ENCODE results near the gene CHCHD6. TPM values are rescaled to one million over a fixed set of nuclear protein-coding genes. Genes with fewer than 3 reads are reported as not detected.

The CHCHD6 gene
- total and polyA plus RNA-seq, 4 donors, result 2.0 to 5.1 (median 3.9) TPM

DNA sequence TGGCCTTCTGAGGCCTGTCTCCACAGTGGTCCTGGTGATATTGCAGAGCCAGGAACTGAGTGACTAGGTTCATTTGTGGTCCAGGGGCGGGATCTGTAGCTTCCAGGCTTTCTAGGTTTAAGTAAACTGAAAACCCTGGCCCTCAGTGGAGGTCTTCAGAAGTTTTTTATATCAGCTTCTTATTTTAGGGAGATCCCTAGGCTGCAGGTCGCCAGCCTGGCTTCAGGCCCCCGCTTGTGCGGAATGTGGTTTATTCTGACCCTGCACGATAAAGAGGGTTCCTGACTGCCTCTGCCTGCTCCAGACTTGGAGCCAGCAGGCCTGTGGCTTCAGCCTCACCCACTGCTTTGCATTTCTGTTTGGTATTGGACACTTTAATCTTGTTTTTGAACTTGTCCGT lies 145.0 kb downstream of the CHCHD6 start:
- Histone ChIP-seq H3K9me3 (ENCODE audit: control insufficient read depth in 4 of 4, low read length in 3 of 4) (no peaks in the 10 kb centered on the region), H3K36me3 (ENCODE audit: control insufficient read depth in 4 of 4, insufficient read depth in 3 of 4, low read depth in 1 of 4, low read length in 3 of 4) (no peaks in the 10 kb centered on the region), H3K4me1 (ENCODE audit: control insufficient read depth in 4 of 4, insufficient read depth in 4 of 4, low read length in 3 of 4) (no peaks in the 10 kb centered on the region), H3K9ac (ENCODE audit: low read depth in 1 of 2, low read length in 2 of 2) (no peak overlapping the region), H3K4me3 (ENCODE audit: low read depth in 1 of 3, low read length in 3 of 3) (no peak overlapping the region), H3K27ac (ENCODE audit: low read depth in 1 of 2, low read length in 2 of 2) (no peak overlapping the region), H3K27me3 (ENCODE audit: control insufficient read depth in 4 of 4, insufficient read depth in 4 of 4, low read length in 3 of 4) (no peaks in the 10 kb centered on the region)
- 92% methylated on average over 6 of the region's 6 CpGs for WGBS
- TF ChIP-seq, protein P1, sequence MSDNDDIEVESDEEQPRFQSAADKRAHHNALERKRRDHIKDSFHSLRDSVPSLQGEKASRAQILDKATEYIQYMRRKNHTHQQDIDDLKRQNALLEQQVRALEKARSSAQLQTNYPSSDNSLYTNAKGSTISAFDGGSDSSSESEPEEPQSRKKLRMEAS (IDR thresholded peaks at IDR 0.05), result no peak
- TF ChIP-seq HNF4A (conservative IDR thresholded peaks at IDR 0.05), result no peak
- TF ChIP-seq EGR1 (IDR thresholded peaks at IDR 0.05; ENCODE audit: low read depth in 2 of 2), result no peak
- TF ChIP-seq, protein P2, sequence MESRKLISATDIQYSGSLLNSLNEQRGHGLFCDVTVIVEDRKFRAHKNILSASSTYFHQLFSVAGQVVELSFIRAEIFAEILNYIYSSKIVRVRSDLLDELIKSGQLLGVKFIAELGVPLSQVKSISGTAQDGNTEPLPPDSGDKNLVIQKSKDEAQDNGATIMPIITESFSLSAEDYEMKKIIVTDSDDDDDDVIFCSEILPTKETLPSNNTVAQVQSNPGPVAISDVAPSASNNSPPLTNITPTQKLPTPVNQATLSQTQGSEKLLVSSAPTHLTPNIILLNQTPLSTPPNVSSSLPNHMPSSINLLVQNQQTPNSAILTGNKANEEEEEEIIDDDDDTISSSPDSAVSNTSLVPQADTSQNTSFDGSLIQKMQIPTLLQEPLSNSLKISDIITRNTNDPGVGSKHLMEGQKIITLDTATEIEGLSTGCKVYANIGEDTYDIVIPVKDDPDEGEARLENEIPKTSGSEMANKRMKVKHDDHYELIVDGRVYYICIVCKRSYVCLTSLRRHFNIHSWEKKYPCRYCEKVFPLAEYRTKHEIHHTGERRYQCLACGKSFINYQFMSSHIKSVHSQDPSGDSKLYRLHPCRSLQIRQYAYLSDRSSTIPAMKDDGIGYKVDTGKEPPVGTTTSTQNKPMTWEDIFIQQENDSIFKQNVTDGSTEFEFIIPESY (IDR thresholded peaks at IDR 0.05), result no peak
- no peak for TF ChIP-seq HNF4G (IDR thresholded peaks at IDR 0.05)
- no peak for TF ChIP-seq GABPA (IDR thresholded peaks at IDR 0.05 in 1 of 2, conservative IDR thresholded peaks at IDR 0.05 in 1 of 2)
- TF ChIP-seq, protein P3, sequence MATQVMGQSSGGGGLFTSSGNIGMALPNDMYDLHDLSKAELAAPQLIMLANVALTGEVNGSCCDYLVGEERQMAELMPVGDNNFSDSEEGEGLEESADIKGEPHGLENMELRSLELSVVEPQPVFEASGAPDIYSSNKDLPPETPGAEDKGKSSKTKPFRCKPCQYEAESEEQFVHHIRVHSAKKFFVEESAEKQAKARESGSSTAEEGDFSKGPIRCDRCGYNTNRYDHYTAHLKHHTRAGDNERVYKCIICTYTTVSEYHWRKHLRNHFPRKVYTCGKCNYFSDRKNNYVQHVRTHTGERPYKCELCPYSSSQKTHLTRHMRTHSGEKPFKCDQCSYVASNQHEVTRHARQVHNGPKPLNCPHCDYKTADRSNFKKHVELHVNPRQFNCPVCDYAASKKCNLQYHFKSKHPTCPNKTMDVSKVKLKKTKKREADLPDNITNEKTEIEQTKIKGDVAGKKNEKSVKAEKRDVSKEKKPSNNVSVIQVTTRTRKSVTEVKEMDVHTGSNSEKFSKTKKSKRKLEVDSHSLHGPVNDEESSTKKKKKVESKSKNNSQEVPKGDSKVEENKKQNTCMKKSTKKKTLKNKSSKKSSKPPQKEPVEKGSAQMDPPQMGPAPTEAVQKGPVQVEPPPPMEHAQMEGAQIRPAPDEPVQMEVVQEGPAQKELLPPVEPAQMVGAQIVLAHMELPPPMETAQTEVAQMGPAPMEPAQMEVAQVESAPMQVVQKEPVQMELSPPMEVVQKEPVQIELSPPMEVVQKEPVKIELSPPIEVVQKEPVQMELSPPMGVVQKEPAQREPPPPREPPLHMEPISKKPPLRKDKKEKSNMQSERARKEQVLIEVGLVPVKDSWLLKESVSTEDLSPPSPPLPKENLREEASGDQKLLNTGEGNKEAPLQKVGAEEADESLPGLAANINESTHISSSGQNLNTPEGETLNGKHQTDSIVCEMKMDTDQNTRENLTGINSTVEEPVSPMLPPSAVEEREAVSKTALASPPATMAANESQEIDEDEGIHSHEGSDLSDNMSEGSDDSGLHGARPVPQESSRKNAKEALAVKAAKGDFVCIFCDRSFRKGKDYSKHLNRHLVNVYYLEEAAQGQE (IDR thresholded peaks at IDR 0.05), result no peak
- TF ChIP-seq, protein P4, sequence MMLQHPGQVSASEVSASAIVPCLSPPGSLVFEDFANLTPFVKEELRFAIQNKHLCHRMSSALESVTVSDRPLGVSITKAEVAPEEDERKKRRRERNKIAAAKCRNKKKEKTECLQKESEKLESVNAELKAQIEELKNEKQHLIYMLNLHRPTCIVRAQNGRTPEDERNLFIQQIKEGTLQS (IDR thresholded peaks at IDR 0.05), result no peak
- TF ChIP-seq SP1 (IDR thresholded peaks at IDR 0.05), result no peak
- TF ChIP-seq FOXA2 (IDR thresholded peaks at IDR 0.05), result no peak
- TF ChIP-seq NR2F2 (IDR thresholded peaks at IDR 0.05), result no peak
- no peak for TF ChIP-seq RXRA (IDR thresholded peaks at IDR 0.05)
- TF ChIP-seq YY1 (IDR thresholded peaks at IDR 0.05), result no peak
- TF ChIP-seq TAF1 (conservative IDR thresholded peaks at IDR 0.05), result no peak
- TF ChIP-seq, protein P5, sequence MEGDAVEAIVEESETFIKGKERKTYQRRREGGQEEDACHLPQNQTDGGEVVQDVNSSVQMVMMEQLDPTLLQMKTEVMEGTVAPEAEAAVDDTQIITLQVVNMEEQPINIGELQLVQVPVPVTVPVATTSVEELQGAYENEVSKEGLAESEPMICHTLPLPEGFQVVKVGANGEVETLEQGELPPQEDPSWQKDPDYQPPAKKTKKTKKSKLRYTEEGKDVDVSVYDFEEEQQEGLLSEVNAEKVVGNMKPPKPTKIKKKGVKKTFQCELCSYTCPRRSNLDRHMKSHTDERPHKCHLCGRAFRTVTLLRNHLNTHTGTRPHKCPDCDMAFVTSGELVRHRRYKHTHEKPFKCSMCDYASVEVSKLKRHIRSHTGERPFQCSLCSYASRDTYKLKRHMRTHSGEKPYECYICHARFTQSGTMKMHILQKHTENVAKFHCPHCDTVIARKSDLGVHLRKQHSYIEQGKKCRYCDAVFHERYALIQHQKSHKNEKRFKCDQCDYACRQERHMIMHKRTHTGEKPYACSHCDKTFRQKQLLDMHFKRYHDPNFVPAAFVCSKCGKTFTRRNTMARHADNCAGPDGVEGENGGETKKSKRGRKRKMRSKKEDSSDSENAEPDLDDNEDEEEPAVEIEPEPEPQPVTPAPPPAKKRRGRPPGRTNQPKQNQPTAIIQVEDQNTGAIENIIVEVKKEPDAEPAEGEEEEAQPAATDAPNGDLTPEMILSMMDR (IDR thresholded peaks at IDR 0.05; ENCODE audit: low read depth, low read length, missing input control), result no peak
- TF ChIP-seq FOXA1 (IDR thresholded peaks at IDR 0.05), result no peak
- TF ChIP-seq RAD21 (IDR thresholded peaks at IDR 0.05), result no peak
- no peak for DNase-seq (ENCODE audit: low spot score)

DNA sequence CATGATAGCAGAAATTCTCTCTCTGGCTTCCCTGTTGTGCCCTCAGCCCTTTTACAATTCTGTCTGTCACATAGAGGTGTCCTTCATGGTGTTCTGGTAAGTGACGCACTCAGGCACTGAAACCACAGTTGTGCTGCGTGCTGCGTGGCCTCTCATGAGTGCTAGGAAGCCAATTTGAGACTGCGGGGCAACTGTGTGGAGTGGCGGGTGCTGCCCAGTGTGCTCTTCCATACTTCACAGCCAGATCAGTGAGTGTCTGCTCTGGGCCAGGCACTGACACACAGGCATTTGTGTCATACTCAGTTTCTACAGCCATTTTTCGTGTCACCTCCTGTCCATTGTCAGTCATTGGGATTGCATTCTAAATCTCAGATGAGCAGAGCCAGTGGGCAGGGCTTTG lies 145.7 kb downstream of the CHCHD6 start:
- no peaks in the 10 kb centered on the region for H3K36me3 ChIP-seq (ENCODE audit: control insufficient read depth in 4 of 4, insufficient read depth in 3 of 4, low read depth in 1 of 4, low read length in 3 of 4)
- no peak overlapping the region for H3K9ac ChIP-seq (ENCODE audit: low read depth in 1 of 2, low read length in 2 of 2)
- no peak for TF ChIP-seq HNF4A (conservative IDR thresholded peaks at IDR 0.05)
- TF ChIP-seq EGR1 (IDR thresholded peaks at IDR 0.05; ENCODE audit: low read depth in 2 of 2), result no peak
- no peak for TF ChIP-seq FOXA2 (IDR thresholded peaks at IDR 0.05)
- TF ChIP-seq NR2F2 (IDR thresholded peaks at IDR 0.05), result no peak
- no peak for TF ChIP-seq SP1 (IDR thresholded peaks at IDR 0.05)
- no peak for TF ChIP-seq HNF4G (IDR thresholded peaks at IDR 0.05)
- TF ChIP-seq JUND (IDR thresholded peaks at IDR 0.05), result no peak
- no peaks in the 10 kb centered on the region for H3K4me1 ChIP-seq (ENCODE audit: control insufficient read depth in 4 of 4, insufficient read depth in 4 of 4, low read length in 3 of 4)
- peak; percentile 14 for DNase-seq (ENCODE audit: low spot score)
- H3K27ac ChIP-seq (ENCODE audit: low read depth in 1 of 2, low read length in 2 of 2), result no peak overlapping the region
- no peak overlapping the region for H3K4me3 ChIP-seq (ENCODE audit: low read depth in 1 of 3, low read length in 3 of 3)
- 97% methylated on average over 6 of the region's 6 CpGs for WGBS
- no peaks in the 10 kb centered on the region for H3K27me3 ChIP-seq (ENCODE audit: control insufficient read depth in 4 of 4, insufficient read depth in 4 of 4, low read length in 3 of 4)
- no peaks in the 10 kb centered on the region for H3K9me3 ChIP-seq (ENCODE audit: control insufficient read depth in 4 of 4, low read length in 3 of 4)

Data from liver (tissue), 9 donors.